HG02884 (cell line): ENCODE data around the gene SALL4.
"Not testable (repeated sequence)": the region's sequence is repeated elsewhere in the genome, so short reads cannot be mapped to it uniquely, and the experiment has no call there.

Source experiments
- ATAC-seq: cut with Tn5 transposase; IDR thresholded peaks from one replicate; pipeline ENCODE4 v1.9.1; 2021; ENCODE audit warnings: mild to moderate bottlenecking, moderate library complexity; ENCODE audit not compliant: unreplicated experiment

SALL4 gene

DNA sequence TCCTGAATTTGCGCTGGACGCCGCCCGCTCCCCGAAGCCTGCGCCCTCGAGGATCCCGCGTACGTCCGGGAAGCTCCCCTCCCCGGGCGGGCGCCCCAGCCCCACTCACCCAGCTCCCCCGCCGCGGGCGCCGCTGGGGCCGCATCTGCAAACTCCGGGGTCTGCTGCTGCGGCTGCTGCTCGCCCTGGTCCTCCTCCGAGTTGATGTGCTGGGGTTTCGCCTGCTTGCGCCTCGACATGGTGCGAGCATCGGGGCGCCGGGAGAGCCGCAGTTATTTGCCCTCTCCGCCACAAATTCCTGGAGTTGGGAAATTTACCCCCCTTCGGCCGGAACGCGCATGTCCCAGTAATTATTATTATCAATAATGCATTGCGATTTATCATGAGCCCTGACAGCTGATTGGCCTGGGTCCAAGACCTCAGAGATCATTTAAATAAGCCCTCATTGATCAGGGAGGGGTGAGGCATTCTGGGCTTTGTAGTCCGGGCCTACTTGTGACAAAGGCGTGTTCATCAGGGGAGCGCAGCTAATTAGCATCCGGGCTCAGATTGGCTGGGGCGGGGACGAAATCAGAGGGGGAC lies at the start of gene SALL4:
Gene SALL4 (minus strand): TSS at position 352 of the 582 bp plus-strand sequence. CDS start 113 bp downstream, at position 239.
- no peak for ATAC-seq

DNA sequence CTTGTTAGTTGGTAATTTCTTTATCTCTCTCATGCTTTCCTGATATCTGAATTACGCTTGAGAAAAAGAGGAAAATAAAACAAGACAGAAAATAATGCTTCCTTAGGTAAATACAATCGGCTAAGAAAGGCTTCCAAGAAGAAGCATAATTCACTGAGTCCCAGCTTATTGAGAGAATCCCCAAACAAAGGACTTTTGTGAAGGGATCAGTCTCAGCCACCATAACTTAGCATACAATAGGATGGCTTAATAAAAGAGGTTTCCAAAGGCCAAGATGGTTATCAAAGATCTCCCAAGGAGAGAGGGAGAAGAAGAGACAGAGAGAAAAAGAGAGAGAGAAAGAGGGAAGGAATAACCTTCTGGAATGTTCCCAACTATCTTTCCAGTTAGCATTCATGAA lies 46.0 kb upstream of the SALL4 start:
- no peak for ATAC-seq

DNA sequence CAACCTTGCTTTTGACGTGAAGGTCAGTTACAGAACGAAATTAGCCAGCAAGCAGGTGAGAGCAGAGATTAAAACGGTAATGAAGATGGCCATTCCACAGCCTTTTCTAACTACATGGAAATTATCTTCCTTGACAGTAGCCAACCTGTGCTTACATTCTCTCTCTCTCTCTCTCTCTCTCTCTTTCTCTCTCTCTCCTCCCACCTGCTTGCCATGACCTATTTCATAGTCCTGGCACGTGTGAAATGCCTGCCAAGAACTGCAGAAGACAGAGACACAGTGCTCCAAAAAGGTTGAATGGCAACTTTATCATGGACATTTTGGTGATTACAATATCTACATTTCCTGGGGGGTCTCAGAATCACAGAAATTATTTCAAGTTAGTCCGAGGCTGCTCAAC lies 38.5 kb upstream of the SALL4 start:
- no peak for ATAC-seq

DNA sequence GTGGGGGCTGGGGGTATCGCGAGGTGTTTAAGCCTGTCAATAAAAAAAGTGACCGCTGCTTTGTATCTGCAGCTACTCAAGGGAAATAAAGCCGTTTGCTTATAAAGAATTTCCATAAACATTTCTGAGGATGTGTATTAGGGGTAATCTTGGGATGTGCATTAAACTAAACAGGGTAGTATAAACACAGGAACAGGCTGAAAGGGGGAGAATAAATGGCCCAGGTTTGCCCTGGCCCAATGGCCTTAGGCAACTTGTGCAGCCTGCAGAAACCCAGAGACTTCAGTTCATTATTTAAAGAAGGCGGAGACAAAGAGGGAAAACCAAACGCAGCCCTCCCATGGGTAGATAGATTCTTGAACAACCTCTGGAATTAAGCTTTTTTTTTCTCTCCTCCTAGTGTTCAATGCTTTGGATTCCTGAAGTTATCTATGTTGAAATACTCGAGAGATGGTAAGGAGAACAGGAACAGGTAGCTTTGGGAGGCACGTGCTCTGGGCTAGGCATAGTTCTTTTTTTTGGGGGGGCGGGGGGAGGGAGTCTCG lies 35.6 kb upstream of the SALL4 start:
- no peak for ATAC-seq

DNA sequence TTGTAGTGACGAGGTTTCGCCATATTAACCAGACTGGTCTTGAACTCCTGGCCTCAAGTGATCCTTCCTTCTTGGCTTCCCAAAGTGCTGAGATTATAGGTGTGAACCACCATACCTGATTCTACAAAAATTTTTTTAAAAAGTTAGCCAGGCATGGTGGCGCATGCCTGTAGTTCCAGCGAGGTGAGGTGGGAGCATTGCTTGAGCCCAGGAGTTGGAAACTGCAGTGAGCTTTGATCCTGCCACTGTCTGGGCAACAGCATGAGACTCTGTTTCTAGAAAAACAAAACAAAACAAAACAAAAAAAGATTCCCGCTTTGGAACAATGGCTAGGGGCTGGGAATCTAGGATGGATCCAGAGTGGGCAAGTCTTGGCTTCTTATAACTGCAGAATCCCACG lies 35.1 kb upstream of the SALL4 start:
- no peak for ATAC-seq

DNA sequence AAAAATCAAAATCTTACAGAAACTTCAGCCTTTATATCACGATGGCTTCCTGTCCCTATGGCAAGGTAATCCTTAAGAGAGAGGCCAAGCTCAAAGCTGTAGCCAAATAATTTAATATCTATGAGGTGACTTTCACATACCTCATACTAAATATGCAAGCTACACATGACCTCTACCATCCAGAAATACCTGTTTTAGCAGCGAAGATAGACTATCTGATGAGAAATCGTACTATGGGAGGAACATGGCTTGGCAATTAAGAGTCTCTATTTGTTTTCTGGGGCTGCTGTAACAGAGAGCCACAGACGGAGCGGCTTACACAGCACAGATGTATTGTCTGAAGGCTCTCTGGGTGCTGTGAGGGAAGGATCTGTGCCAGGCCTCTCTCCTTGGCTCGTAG lies 31.0 kb upstream of the SALL4 start:
- no peak for ATAC-seq

DNA sequence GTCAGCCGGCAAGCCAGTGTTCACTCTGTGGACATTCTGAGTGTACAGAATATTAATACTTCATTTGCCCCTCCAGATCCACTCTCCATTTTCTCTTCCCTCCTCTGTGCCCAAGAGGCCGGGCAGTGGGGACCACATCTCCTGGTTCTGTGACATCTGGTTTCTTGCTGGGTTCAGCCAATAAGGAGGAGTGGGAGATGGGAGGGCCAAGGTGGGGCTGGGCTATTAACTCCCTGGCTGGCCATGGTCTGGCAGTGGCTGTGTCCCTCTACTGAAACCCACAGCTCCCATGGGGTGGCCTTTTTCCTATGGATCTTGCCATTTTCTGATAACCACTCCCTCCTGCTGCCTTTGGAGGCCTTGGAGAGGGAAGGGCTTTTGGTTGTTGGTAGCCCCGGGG lies 30.0 kb upstream of the SALL4 start:
- no peak for ATAC-seq

DNA sequence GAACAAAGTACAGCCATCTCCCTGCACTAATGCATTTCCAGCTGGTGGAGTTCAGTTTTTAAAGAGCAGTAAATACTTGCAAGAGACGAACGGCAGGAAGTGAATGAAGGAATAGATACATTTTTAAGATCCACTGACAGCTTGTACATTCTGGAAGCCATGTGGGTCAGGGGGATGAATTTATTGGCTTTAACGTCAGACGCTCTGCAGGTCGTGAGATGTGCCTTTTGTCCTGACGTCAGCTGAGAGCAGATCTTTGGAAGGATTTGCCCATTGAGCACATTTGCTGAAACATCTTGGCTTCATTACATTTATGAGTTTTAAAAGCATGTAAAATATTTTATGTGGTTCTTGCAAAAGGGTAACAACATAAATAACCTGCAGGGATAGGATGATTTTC lies 29.5 kb upstream of the SALL4 start:
- no peak for ATAC-seq

DNA sequence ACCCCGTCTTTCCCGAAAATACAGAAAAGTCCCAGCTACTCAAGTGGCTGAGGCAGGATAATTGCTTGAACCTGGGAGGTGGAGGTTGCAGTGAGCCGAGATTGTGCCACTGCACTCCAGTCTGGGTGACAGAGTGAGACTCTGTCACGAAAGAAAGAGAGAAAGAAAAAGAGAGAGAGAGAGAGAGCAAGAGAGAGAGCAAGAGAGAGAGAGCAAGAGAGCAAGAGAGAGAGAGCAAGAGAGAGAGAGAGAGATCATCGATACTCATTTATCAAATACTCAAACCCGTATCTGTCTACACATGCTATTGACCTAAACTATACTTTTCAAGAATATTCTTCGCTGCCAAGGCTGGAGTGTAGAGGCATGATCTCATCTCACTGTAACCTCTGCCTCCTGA lies 28.2 kb upstream of the SALL4 start:
- ATAC-seq: no peak

DNA sequence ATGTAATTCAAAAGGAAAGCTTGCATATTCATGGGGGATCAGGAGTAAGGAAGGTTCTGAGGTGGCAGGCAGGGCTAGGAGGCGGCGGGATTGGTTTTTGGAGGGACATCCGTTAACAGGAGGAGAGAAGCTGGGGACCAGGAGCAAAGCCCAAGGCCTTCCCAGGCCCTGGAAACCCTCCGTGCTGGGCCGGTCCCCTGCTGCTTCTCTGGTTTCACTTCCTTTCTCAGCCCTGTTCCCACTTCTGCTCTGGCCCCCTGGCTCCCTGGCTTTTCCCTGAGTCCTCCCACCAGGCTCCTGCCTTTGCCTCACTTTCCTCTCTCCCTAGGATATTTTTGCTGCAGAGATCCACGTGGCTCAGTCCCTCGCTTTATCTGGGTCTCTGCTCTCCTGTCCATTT lies 26.4 kb upstream of the SALL4 start:
- ATAC-seq: no peak

DNA sequence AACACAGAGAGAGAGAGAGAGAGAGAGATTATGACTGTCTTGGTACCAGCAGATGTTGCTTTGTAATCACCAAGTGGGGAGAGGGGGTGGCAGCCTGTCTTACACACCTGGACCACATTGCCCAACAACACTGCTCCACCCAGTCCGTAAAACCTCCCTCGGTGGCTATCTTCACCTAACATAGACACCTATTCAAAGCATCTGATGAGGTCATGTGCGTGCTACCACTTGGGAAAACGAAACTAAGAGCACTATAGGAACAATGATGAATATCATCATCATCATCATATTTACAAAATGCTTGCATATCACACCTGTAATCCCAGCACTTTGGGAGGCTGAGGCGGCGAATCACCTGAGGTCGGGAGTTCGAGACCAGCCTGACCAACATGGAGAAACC lies 24.1 kb upstream of the SALL4 start:
- ATAC-seq: no peak

DNA sequence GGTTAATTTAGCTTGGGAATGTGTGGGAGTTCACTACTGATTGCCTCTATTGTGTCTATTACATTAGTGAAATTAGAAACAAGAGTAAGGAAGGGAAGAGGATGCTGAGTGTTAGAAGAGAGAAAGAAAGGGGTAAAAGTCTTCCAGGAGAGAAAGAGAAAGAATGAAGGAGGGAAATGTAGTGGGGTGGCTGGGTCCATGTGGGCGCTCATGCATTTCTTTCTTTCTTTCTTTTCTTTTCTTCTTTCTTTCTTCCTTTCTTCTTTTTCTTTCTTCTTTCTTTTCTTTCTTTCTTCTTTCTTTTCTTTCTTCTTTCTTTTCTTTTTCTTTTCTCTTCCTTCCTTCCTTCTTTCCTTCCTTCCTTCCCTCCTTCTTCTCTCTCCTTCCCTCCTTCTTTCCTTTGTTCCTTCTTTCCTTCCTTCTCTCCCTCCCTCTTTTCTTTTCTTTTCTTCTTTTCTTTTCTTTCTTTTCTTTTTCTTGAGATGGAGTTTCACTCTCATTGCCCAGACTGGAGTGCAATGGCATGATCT lies 16.2 kb upstream of the SALL4 start:
- no peak for ATAC-seq

DNA sequence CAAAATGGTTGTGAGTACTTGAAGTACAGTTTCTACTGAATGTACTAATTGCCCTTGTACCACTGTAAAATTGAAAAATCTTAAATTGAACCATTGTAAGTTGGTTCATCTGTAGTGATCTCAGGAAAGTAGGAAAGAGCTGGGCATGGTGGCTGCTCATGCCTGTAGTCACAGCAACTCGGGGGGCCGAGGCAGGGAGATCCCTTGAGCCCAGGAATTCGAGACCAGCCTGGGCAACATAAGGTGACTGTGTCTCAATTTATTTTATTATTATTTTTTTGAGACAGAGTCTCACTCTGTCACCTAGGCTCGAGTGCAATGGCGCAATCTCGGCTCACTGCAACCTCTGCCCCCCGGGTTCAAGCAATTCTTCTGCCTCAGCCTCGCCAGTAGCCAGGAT lies 14.5 kb upstream of the SALL4 start:
- ATAC-seq: not testable (repeated sequence)

DNA sequence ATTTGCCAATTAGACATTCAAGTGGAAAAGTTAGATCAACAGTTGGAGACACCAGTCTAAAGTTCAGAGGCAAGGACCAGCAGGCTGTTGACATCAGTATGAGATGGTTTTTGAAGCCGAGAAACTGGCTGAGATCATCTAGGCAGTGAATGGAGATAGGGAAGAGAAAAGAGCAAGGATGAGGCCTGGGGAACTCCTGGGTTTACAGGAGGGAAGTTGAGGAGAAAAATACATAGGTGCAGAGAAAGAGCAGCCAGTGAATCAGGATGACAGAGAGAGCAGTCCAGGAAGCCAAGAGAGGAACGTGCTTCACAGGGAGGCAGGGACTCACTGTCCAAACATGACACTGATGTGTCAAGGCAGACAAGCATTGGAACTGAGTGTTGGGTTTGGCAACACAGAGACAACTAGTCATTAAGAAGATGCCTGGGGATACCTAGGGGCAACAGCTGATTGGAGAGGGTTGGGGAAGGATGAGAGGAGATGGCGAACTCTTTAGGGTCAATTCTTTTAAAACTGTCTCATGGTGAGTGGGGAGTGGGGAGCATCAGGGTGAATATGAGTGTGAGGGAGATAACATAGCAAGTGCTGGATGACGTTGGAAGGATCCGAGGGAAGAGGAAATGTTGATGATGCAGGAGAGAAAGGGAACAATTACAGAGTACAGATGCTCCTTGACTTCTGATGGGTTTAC lies 13.2 kb upstream of the SALL4 start:
- ATAC-seq: no peak

DNA sequence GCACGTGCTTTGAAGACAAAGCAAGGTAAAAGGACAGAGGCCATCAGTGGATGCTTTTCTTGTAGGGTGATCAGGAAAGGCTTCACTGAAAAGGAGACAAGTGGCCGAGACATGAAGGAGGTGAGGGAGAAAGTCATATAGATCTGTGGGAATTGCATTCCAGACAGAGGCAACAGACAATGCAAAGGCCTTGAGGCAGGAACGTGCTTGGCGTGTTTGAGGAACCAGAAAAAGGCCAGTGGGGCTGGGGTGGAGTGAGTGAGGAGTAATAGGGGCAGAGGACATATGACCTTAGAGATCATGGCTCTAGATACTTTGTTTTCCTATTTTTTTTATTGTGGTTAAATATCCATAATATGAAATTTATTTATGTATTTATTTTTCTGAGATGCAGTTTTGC lies 10.5 kb upstream of the SALL4 start:
- no peak for ATAC-seq

DNA sequence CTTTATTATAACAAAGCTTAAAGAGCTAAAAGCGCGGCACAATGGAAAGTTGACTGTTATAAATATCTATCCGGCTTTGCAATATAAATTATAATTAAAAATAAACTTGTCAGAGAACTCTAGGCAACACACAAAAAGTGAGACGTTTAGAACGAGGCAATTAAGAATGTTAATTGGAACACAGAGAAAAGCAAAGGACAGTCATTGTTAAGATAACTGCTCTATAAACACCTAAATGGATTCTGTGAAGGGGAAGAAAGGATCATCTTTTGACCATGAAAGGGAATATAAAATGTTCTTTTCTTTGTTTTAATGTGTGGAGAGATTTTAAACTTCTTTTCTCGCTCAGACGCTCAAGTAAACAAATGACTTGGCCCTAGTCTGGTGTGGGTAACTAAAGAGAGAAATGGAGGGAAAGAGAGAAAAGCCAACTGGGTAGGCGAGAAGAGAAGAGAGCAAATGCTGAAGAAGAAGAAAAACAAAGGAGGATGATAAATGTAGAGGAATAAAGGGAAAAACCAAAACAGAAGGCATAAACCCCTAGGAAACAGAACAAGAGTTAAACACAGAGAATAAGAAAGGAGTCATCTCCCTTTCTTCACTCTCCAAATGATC lies 9.3 kb upstream of the SALL4 start:
- no peak for ATAC-seq

DNA sequence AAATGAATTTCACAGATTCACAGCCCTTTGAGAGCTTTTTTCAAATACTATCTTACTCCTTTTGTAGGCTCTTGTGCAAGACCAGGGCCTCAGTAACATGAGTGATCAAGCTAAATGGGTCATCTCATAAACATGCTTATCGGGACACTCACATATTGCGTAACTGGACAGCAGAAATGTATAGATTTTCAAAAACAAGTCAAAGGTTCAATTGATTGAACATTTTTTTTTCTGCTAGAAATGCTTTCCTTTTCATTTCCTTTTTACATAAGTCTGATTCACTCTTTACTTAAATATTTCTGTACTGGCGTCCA lies 8.7 kb upstream of the SALL4 start:
- ATAC-seq: no peak

DNA sequence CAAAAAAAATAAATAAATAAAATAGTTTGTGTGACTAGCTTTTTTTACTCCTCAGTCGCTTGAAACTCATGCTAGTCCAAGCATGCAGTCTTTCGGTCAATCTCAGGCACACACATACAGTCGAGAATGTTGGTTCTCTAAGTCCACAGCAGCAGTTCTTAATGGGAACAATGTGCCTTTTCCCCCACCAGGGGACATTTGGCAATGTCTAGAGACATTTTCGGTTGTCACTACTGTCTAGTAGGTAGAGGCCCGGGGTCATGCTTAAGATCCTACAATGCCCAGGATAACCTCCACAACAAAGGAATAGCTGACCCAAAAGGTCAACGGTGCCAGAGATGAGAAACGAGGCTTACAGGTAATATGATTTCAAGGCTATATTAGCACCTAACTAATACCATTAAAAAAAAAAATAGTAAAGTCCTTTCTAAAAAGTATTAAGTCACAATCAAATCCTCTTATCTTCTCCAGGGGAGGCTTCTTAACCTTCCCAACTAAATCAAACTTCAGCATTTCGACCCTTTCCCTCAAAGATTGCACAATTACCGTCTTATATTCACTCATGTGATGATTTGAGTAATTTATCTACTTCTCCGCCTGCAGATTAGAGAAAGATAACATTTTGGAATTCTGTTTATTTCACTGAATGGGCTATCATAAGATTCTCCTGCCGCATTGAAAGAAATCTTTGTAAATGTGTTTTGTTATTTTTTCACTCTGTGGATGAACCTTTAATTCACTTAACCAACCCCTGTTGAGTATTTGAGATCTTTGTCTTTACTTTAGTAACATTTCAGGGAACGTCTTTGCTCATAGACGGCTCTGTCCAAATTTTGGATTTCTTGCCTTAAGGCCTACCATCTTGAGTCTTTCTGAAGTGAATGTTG lies 8.1 kb upstream of the SALL4 start:
- ATAC-seq: no peak

DNA sequence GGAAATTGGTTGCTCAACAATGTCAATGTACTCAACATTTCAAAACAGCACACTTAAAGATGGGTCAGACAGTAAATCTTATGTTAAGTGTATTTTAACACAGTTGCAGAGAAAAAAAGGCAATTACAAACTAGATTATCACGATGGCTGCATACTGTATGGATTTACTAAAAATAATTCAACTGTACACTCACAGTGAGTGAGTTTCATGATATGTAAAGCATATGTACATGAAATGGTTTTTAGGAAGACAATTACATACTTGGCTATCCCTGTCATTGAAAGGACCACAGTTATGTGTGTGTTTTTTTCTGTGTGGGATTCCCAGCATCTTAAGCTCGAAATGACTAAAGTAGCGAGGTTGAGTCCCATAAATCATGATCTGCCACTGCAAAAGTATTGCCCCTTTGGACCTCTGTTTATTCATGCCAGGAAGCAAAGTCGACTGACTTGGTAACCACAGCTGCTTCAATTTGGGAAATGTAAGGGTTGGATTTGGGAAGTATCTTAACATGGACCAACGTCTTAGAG lies 5.5 kb upstream of the SALL4 start:
- ATAC-seq: no peak

DNA sequence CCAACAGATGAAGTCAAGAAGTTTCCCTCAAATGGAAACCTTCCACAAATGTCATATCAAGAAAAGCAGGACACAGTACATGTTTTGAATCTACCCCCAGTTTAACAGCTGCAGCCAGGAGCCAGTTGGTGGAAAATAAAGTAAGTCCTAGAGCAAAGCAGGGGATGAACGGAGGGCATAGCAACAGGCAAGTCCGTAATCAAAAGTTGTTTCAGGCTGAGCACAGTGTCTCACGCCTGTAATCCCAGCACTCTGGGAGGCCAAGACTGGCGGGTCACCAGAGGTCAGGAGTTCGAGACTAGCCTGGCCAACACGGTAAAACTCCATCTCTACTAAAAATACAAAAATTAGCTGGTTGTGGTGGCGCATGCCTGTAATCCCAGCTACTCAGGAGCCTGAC lies 2.4 kb upstream of the SALL4 start:
- no peak for ATAC-seq
